GM18868 (cell line): ENCODE measurements around the gene SLC22A7.

ENCODE experiments used
- ATAC-seq: cut with Tn5 transposase; IDR thresholded peaks from one replicate; pipeline ENCODE4 v1.9.1; 2021; ENCODE audit warnings: mild to moderate bottlenecking, moderate library complexity; ENCODE audit not compliant: unreplicated experiment

The SLC22A7 gene

GRCh38 chr6:43297644-43298564 lies at the start of gene SLC22A7:
TSS of gene SLC22A7 (plus strand) at chr6:43298260. CDS start at chr6:43298359, 99 bp downstream.
- no peak for ATAC-seq

- no peak for ATAC-seq
Measured at GRCh38 chr6:43248791-43249190, 49.3 kb upstream of the SLC22A7 start.

GRCh38 chr6:43250992-43251373 lies 47.1 kb upstream of the SLC22A7 start:
- ATAC-seq, result peak; percentile 46

GRCh38 chr6:43253401-43253800 lies 44.7 kb upstream of the SLC22A7 start:
- no peak for ATAC-seq

- ATAC-seq, result no peak
Measured at GRCh38 chr6:43254138-43254817, 43.8 kb upstream of the SLC22A7 start.

- ATAC-seq, result no peak
Measured at GRCh38 chr6:43254846-43255245, 43.2 kb upstream of the SLC22A7 start.

GRCh38 chr6:43255408-43256054 lies 42.5 kb upstream of the SLC22A7 start:
- no peak for ATAC-seq

- no peak for ATAC-seq
Measured at GRCh38 chr6:43256670-43257366, 41.2 kb upstream of the SLC22A7 start.

GRCh38 chr6:43257367-43258145 lies 40.5 kb upstream of the SLC22A7 start:
- no peak for ATAC-seq

- ATAC-seq, result no peak
Measured at GRCh38 chr6:43258180-43258579, 39.9 kb upstream of the SLC22A7 start.

GRCh38 chr6:43258807-43259686 lies 39.0 kb upstream of the SLC22A7 start:
- ATAC-seq, result no peak

- ATAC-seq, result no peak
Measured at GRCh38 chr6:43260791-43261190, 37.3 kb upstream of the SLC22A7 start.

GRCh38 chr6:43261198-43261597 lies 36.9 kb upstream of the SLC22A7 start:
- ATAC-seq, result no peak

GRCh38 chr6:43262000-43262779 lies 35.9 kb upstream of the SLC22A7 start:
- ATAC-seq, result no peak

GRCh38 chr6:43262780-43263313 lies 35.2 kb upstream of the SLC22A7 start:
- ATAC-seq, result no peak

GRCh38 chr6:43263314-43264178 lies 34.5 kb upstream of the SLC22A7 start:
- ATAC-seq, result peak; percentile 76

- no peak for ATAC-seq
Measured at GRCh38 chr6:43264599-43265145, 33.4 kb upstream of the SLC22A7 start.
